ENCODE measurements around the gene BCAS1. TPM values are rescaled to one million over a fixed set of nuclear protein-coding genes. Genes with fewer than 3 reads are reported as not detected.

BCAS1 gene
- total RNA-seq, 1 experiment from 2014 or later = 3.1 TPM

DNA sequence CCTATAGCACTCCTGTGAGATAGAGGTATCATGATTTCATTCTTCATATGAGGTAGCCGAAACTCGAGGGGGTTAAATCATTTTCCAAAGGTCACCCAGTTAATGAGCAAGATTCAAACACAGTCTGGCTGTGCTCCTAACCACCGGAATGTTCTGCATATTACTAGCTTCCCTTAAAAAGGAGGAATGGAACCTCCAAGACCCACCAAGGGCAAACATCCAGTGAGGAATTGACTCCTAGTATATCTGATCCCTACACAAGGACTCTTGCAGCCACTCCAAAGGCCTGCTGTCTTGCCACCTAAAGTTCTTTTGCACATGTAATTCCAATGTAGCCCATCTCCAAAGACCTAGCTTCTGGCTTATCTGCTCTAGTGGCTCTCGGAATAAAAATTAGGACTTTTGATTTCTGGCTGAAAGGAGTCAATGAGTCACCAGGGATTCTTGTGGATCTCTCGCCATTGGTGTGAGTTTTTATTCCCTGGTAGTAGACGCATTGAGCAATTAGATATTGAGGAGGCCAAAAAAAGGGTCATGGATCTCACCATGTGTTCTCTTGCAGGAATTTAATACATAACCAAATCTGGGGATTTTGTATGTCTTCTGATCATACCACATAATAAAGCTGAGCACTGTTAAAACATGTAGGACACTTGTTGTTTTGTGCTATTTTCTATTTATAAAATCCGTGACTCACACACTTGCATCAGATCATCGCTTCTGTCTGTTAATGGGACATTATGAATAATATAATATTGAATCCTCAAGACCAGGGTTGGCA is 9.1 kb downstream of the BCAS1 start:
- POLR2A ChIA-PET = no interaction called here
- Histone ChIP-seq H3K36me3 (ENCODE audit: control insufficient read depth, insufficient read depth, low read length) (no peaks in the 10 kb centered on the region), H3K27ac (ENCODE audit: low read length) (peak overlapping the region; percentile 97), H3K27me3 (ENCODE audit: control insufficient read depth, insufficient read depth, low read length) (no peaks in the 10 kb centered on the region), H3K4me3 (ENCODE audit: low read depth in 2 of 2, low read length in 2 of 2) (no peak overlapping the region), H3K9me3 (ENCODE audit: control insufficient read depth, insufficient read depth, low read depth, low read length) (no peaks in the 10 kb centered on the region), H3K4me1 (ENCODE audit: control insufficient read depth, insufficient read depth, low read length) (peaks cover 52% of the 10 kb centered on the region)
- ATAC-seq = no peak
- CTCF ChIA-PET = interaction anchor here (0.6 kb wide), 2 partner anchors 33 to 139 kb away, joined by 3 read pairs; no protein-coding TSS in a partner anchor
- TF ChIP-seq SIN3A (IDR thresholded peaks at IDR 0.05; ENCODE audit: borderline replicate concordance, insufficient read depth, low read depth, low read length) (no peak), POLR2AphosphoS5 (IDR thresholded peaks at IDR 0.05; ENCODE audit: low read depth, low read length) (no peak)
- no TSS peak for BruUV-seq (replicated peaks)
- in situ Hi-C loops (cut with HindIII; ENCODE audit: low pct_unique_long_range_greater_than_20kb, low sequenced_read_pairs) = no loop called here
- DNase-seq (ENCODE audit: low read depth, low spot score) = no peak
- intact Hi-C loops (cut with micrococcal nuclease; ENCODE audit: unreplicated experiment) = loop anchor here (10.0 kb wide), 1 partner anchor 486 kb away; no protein-coding TSS in a partner anchor

DNA sequence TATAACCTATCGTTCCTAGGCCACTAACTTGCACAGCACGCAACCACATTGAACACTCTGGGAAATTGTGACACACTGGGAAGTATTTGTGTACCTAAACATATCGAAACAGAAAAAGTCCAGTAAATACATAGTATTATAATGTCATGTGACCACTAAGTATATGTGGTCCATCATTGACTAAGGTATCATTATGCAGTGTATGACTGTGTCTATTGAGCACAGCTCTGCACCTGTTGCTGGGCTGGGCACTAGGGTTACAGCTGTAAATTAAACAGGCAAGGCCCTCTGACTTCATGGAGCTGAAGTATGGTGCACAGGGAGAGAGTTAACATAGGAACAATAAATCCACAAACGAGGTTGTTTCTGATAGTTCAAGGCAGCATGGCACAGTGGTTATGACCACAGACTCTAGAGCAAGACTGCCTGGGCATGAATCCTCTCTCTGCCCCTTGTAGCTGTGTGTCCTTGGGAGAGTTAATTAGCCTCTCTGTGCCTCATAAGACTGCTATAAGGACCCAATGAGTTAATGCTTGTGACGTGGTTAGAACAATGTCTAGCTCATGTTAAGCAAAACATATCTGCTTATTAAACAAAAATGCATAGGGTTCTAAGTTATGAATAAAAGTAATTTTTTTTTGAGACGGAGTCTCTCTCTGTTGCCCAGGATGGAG is 10.6 kb downstream of the BCAS1 start:
- intact Hi-C loops (cut with micrococcal nuclease; ENCODE audit: unreplicated experiment) (loop anchor here (10.0 kb wide), 1 partner anchor 485 kb away; no protein-coding TSS in a partner anchor), in situ Hi-C loops (cut with HindIII; ENCODE audit: low pct_unique_long_range_greater_than_20kb, low sequenced_read_pairs) (no loop called here)
- Histone ChIP-seq H3K27ac (ENCODE audit: low read length) (peak overlapping the region; percentile 64), H3K36me3 (ENCODE audit: control insufficient read depth, insufficient read depth, low read length) (no peaks in the 10 kb centered on the region), H3K9me3 (ENCODE audit: control insufficient read depth, insufficient read depth, low read depth, low read length) (no peaks in the 10 kb centered on the region), H3K4me1 (ENCODE audit: control insufficient read depth, insufficient read depth, low read length) (peaks cover 43% of the 10 kb centered on the region), H3K4me3 (ENCODE audit: low read depth in 2 of 2, low read length in 2 of 2) (no peak overlapping the region), H3K27me3 (ENCODE audit: control insufficient read depth, insufficient read depth, low read length) (no peaks in the 10 kb centered on the region)
- POLR2A ChIA-PET = no interaction called here
- BruUV-seq (replicated peaks) = no TSS peak
- no peak for ATAC-seq
- CTCF ChIA-PET = no interaction called here
- TF ChIP-seq TCF7L2 (IDR thresholded peaks at IDR 0.05; ENCODE audit: low read depth, low read length) (no peak), POLR2AphosphoS5 (IDR thresholded peaks at IDR 0.05; ENCODE audit: low read depth, low read length) (no peak), SIN3A (IDR thresholded peaks at IDR 0.05; ENCODE audit: borderline replicate concordance, insufficient read depth, low read depth, low read length) (no peak)
- TF ChIP-seq, protein P1, sequence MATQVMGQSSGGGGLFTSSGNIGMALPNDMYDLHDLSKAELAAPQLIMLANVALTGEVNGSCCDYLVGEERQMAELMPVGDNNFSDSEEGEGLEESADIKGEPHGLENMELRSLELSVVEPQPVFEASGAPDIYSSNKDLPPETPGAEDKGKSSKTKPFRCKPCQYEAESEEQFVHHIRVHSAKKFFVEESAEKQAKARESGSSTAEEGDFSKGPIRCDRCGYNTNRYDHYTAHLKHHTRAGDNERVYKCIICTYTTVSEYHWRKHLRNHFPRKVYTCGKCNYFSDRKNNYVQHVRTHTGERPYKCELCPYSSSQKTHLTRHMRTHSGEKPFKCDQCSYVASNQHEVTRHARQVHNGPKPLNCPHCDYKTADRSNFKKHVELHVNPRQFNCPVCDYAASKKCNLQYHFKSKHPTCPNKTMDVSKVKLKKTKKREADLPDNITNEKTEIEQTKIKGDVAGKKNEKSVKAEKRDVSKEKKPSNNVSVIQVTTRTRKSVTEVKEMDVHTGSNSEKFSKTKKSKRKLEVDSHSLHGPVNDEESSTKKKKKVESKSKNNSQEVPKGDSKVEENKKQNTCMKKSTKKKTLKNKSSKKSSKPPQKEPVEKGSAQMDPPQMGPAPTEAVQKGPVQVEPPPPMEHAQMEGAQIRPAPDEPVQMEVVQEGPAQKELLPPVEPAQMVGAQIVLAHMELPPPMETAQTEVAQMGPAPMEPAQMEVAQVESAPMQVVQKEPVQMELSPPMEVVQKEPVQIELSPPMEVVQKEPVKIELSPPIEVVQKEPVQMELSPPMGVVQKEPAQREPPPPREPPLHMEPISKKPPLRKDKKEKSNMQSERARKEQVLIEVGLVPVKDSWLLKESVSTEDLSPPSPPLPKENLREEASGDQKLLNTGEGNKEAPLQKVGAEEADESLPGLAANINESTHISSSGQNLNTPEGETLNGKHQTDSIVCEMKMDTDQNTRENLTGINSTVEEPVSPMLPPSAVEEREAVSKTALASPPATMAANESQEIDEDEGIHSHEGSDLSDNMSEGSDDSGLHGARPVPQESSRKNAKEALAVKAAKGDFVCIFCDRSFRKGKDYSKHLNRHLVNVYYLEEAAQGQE (IDR thresholded peaks at IDR 0.05; ENCODE audit: insufficient read depth in 1 of 2, low read depth in 2 of 2, low read length in 1 of 2) = no peak
- TF ChIP-seq, protein P2, sequence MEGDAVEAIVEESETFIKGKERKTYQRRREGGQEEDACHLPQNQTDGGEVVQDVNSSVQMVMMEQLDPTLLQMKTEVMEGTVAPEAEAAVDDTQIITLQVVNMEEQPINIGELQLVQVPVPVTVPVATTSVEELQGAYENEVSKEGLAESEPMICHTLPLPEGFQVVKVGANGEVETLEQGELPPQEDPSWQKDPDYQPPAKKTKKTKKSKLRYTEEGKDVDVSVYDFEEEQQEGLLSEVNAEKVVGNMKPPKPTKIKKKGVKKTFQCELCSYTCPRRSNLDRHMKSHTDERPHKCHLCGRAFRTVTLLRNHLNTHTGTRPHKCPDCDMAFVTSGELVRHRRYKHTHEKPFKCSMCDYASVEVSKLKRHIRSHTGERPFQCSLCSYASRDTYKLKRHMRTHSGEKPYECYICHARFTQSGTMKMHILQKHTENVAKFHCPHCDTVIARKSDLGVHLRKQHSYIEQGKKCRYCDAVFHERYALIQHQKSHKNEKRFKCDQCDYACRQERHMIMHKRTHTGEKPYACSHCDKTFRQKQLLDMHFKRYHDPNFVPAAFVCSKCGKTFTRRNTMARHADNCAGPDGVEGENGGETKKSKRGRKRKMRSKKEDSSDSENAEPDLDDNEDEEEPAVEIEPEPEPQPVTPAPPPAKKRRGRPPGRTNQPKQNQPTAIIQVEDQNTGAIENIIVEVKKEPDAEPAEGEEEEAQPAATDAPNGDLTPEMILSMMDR (IDR thresholded peaks at IDR 0.05) = no peak
- DNase-seq (ENCODE audit: low read depth, low spot score) = no peak

All from Panc1 (cell line).